ENCODE measurements around the gene MT3.

Gene MT3

GRCh38 chr16:56610017-56610608, 20.8 kb downstream of the MT3 start:
- no peak for DNase-seq (ENCODE audit: low read depth, low spot score)
- no peak for TF ChIP-seq EZH2 (IDR thresholded peaks at IDR 0.05)
- no peak for TF ChIP-seq FOXP2 (optimal IDR thresholded peaks at IDR 0.05; ENCODE audit: control extremely low read depth, extremely low read length, insufficient read depth)
- no peak for TF ChIP-seq POLR2AphosphoS5 (IDR thresholded peaks at IDR 0.05; ENCODE audit: borderline replicate concordance, low read depth, low read length)
- H3K36me3 ChIP-seq (ENCODE audit: insufficient read depth, low read length): no peaks in the 10 kb centered on the region
- no peak overlapping the region for H3K27ac ChIP-seq
- no peaks in the 10 kb centered on the region for H3K9me3 ChIP-seq (ENCODE audit: low read depth, low read length)
- peak overlapping the region; percentile 73; the same call in 1 of the 2 replicates for H3K4me3 ChIP-seq
- H3K9ac ChIP-seq (ENCODE audit: insufficient read length): no peak overlapping the region

- Histone ChIP-seq H3K4me3 (no peak overlapping the region), H3K36me3 (ENCODE audit: insufficient read depth, low read length) (no peaks in the 10 kb centered on the region), H3K9me3 (ENCODE audit: low read depth, low read length) (no peaks in the 10 kb centered on the region), H3K9ac (ENCODE audit: insufficient read length) (no peak overlapping the region), H3K27ac (no peak overlapping the region)
- DNase-seq (ENCODE audit: low read depth, low spot score): no peak
- no peak for TF ChIP-seq EZH2 (IDR thresholded peaks at IDR 0.05)
- no peak for TF ChIP-seq POLR2AphosphoS5 (IDR thresholded peaks at IDR 0.05; ENCODE audit: borderline replicate concordance, low read depth, low read length)
- TF ChIP-seq FOXP2 (optimal IDR thresholded peaks at IDR 0.05; ENCODE audit: control extremely low read depth, extremely low read length, insufficient read depth): no peak
These were observed 21.3 kb downstream of the MT3 start for GRCh38 chr16:56610609-56611111.

- Histone ChIP-seq H3K36me3 (ENCODE audit: insufficient read depth, low read length) (no peaks in the 10 kb centered on the region), H3K9ac (ENCODE audit: insufficient read length) (no peak overlapping the region), H3K9me3 (ENCODE audit: low read depth, low read length) (no peaks in the 10 kb centered on the region), H3K4me3 (no peak overlapping the region), H3K27ac (no peak overlapping the region)
- DNase-seq (ENCODE audit: low read depth, low spot score): no peak
- TF ChIP-seq FOXP2 (optimal IDR thresholded peaks at IDR 0.05; ENCODE audit: control extremely low read depth, extremely low read length, insufficient read depth) (no peak), EZH2 (IDR thresholded peaks at IDR 0.05) (no peak), POLR2AphosphoS5 (IDR thresholded peaks at IDR 0.05; ENCODE audit: borderline replicate concordance, low read depth, low read length) (no peak)
These were observed 22.0 kb downstream of the MT3 start for GRCh38 chr16:56611281-56611833.

- no peak for DNase-seq (ENCODE audit: low read depth, low spot score)
These were observed 24.4 kb downstream of the MT3 start for GRCh38 chr16:56613706-56614105.

GRCh38 chr16:56614549-56614991, 25.2 kb downstream of the MT3 start:
- no peak overlapping the region for H3K4me3 ChIP-seq
- no peaks in the 10 kb centered on the region for H3K9me3 ChIP-seq (ENCODE audit: low read depth, low read length)
- DNase-seq (ENCODE audit: low read depth, low spot score): no peak
- H3K36me3 ChIP-seq (ENCODE audit: insufficient read depth, low read length): no peaks in the 10 kb centered on the region
- no peak overlapping the region for H3K9ac ChIP-seq (ENCODE audit: insufficient read length)
- TF ChIP-seq EZH2 (IDR thresholded peaks at IDR 0.05) (no peak), POLR2AphosphoS5 (IDR thresholded peaks at IDR 0.05; ENCODE audit: borderline replicate concordance, low read depth, low read length) (no peak), FOXP2 (optimal IDR thresholded peaks at IDR 0.05; ENCODE audit: control extremely low read depth, extremely low read length, insufficient read depth) (no peak)
- no peak overlapping the region for H3K27ac ChIP-seq

More at GRCh38 chr16:56613706-56614105, 24.4 kb downstream of the MT3 start:
- H3K36me3 ChIP-seq (ENCODE audit: insufficient read depth, low read length): no peaks in the 10 kb centered on the region
- H3K27ac ChIP-seq: no peak overlapping the region
- H3K9ac ChIP-seq (ENCODE audit: insufficient read length): no peak overlapping the region
- no peak overlapping the region for H3K4me3 ChIP-seq
- H3K9me3 ChIP-seq (ENCODE audit: low read depth, low read length): no peaks in the 10 kb centered on the region
- TF ChIP-seq EZH2 (IDR thresholded peaks at IDR 0.05) (no peak), FOXP2 (optimal IDR thresholded peaks at IDR 0.05; ENCODE audit: control extremely low read depth, extremely low read length, insufficient read depth) (no peak), POLR2AphosphoS5 (IDR thresholded peaks at IDR 0.05; ENCODE audit: borderline replicate concordance, low read depth, low read length) (no peak)

- Histone ChIP-seq H3K27ac (no peak overlapping the region), H3K36me3 (ENCODE audit: insufficient read depth, low read length) (no peaks in the 10 kb centered on the region), H3K9ac (ENCODE audit: insufficient read length) (no peak overlapping the region), H3K4me3 (no peak overlapping the region), H3K9me3 (ENCODE audit: low read depth, low read length) (no peaks in the 10 kb centered on the region)
- DNase-seq (ENCODE audit: low read depth, low spot score): no peak
- TF ChIP-seq FOXP2 (optimal IDR thresholded peaks at IDR 0.05; ENCODE audit: control extremely low read depth, extremely low read length, insufficient read depth) (no peak), POLR2AphosphoS5 (IDR thresholded peaks at IDR 0.05; ENCODE audit: borderline replicate concordance, low read depth, low read length) (no peak), EZH2 (IDR thresholded peaks at IDR 0.05) (no peak)
These were observed 26.0 kb downstream of the MT3 start for GRCh38 chr16:56615353-56615752.

GRCh38 chr16:56616608-56617211, 27.4 kb downstream of the MT3 start:
- H3K4me3 ChIP-seq: no peak overlapping the region
- H3K9ac ChIP-seq (ENCODE audit: insufficient read length): no peak overlapping the region
- H3K27ac ChIP-seq: no peak overlapping the region
- no peaks in the 10 kb centered on the region for H3K36me3 ChIP-seq (ENCODE audit: insufficient read depth, low read length)
- TF ChIP-seq POLR2AphosphoS5 (IDR thresholded peaks at IDR 0.05; ENCODE audit: borderline replicate concordance, low read depth, low read length) (no peak), FOXP2 (optimal IDR thresholded peaks at IDR 0.05; ENCODE audit: control extremely low read depth, extremely low read length, insufficient read depth) (no peak), EZH2 (IDR thresholded peaks at IDR 0.05) (no peak)
- no peaks in the 10 kb centered on the region for H3K9me3 ChIP-seq (ENCODE audit: low read depth, low read length)
- DNase-seq (ENCODE audit: low read depth, low spot score): no peak

GRCh38 chr16:56617212-56618085, 28.1 kb downstream of the MT3 start:
- TF ChIP-seq EZH2 (IDR thresholded peaks at IDR 0.05) (no peak), FOXP2 (optimal IDR thresholded peaks at IDR 0.05; ENCODE audit: control extremely low read depth, extremely low read length, insufficient read depth) (no peak), POLR2AphosphoS5 (IDR thresholded peaks at IDR 0.05; ENCODE audit: borderline replicate concordance, low read depth, low read length) (no peak)
- DNase-seq (ENCODE audit: low read depth, low spot score): no peak
- Histone ChIP-seq H3K9me3 (ENCODE audit: low read depth, low read length) (no peaks in the 10 kb centered on the region), H3K4me3 (no peak overlapping the region), H3K9ac (ENCODE audit: insufficient read length) (no peak overlapping the region), H3K36me3 (ENCODE audit: insufficient read depth, low read length) (no peaks in the 10 kb centered on the region), H3K27ac (no peak overlapping the region)

Data from SK-N-MC (cell line).